HG02759 (cell line): ENCODE results near the gene PRTN3.
"Not testable (repeated sequence)": the region's sequence is repeated elsewhere in the genome, so short reads cannot be mapped to it uniquely, and the experiment has no call there.

Source experiments
- ATAC-seq: cut with Tn5 transposase; IDR thresholded peaks from one replicate; pipeline ENCODE4 v1.9.1; 2021; ENCODE audit warnings: mild to moderate bottlenecking, moderate library complexity; ENCODE audit not compliant: unreplicated experiment

Gene PRTN3

GRCh38 chr19:843836-844545 lies 3.2 kb downstream of the PRTN3 start:
- no peak for ATAC-seq

- no peak for ATAC-seq
These were observed 3.8 kb downstream of the PRTN3 start for GRCh38 chr19:844546-844971.

GRCh38 chr19:845707-846521 lies 5.1 kb downstream of the PRTN3 start:
- no peak for ATAC-seq

DNA sequence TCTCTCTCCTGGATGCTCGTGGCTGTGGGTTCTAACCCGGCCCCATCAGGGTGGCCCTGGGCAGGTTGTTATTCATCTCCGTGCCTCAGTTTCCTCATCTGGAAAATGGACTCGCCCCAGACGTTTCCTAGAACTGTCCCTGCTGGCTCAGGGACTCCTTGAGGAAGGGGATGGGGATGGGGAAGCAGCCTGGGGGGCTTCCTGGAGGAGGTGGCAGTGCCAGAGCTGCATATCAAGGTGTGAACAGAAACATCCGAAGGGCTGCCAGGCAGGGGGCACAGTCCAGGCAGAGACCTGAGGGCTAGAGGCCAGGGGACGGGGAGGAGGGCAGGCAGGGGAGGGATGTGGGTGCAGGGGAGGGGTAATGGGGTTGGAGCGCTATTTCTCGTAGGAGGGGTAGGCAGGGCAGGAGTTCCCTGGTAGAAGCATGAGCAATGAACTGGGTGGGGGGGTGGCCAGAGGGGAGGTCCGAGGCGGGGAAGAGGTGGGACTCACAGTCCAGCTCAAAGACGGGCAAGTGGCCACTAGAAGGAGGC lies 7.7 kb downstream of the PRTN3 start:
- no peak for ATAC-seq

DNA sequence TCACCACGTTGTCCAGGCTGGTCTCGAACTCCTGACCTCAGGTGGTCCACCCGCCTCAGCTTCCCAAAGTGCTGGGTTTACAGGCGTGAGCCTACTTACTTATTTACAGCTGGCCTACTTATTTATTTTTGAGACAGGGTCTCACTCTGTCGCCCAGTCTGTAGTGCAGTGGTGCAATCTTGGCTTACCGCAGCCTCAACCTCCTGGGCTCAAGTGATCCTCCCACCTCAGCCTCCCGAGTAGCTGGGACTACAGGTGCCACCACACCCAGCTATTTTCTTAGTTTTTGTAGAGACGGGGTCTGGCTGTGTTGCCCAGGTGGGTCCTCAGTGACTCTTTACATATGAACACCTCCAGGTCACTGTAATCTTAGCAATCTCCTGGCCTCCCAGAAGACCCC lies 8.4 kb downstream of the PRTN3 start:
- ATAC-seq = not testable (repeated sequence)

GRCh38 chr19:850221-850978 lies 9.6 kb downstream of the PRTN3 start:
- no peak for ATAC-seq

DNA sequence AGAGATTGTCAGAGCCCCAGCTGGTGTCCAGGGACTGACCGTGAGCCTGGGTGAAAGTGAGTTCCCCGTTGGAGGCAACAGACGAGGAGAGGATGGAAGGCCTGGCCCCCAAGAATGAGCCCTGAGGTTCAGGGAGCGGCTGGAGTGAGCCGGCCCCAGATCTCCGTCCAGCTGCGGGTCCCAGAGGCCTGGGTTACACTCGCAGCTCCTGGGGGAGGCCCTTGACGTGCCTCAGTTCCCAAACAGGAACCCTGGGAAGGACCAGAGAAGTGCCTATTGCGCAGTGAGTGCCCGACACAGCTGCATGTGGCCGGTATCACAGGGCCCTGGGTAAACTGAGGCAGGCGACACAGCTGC lies 10.2 kb downstream of the PRTN3 start:
- no peak for ATAC-seq

- ATAC-seq = no peak
These were observed 11.6 kb downstream of the PRTN3 start, which contains the start of gene ELANE for GRCh38 chr19:852136-853013. Gene ELANE (plus strand): TSS chr19:852303. CDS start chr19:852329, 26 bp downstream.

GRCh38 chr19:853014-853585 lies 12.3 kb downstream of the PRTN3 start:
- no peak for ATAC-seq

DNA sequence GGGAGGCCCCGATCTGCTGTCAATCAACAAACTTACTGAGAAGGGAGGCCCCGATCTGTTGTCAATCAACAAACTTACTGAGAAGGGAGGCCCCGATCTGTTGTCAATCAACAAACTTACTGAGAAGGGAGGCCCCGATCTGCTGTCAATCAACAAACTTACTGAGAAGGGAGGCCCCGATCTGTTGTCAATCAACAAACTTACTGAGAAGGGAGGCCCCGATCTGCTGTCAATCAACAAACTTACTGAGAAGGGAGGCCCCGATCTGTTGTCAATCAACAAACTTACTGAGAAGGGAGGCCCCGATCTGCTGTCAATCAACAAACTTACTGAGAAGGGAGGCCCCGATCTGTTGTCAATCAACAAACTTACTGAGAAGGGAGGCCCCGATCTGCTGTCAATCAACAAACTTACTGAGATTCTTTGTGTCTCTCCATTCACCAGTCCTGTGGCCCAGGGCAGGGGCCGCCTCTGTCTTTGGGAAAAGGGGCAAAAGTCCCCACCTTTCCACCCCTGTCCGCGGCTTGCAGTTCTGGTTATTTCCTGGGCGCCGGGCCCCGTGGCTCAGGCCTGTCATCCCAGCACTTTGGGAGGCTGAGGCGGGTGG lies 12.9 kb downstream of the PRTN3 start:
- not testable (repeated sequence) for ATAC-seq

DNA sequence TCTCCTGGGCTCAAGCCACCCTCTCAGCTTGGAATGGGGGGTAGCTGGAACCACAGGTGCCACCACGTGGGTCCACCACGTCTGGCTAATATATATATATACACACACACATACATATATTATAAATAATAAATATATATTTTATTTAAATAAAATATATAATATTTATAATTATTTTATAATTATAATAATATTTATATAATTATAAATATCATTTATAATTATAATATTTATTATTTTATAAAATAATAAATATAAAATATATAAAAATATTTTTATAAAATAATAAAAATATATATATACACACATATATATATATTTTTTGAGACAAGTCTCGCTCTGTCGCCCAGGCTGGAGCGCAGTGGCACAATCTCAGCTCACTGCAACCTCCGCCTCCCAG lies 13.8 kb downstream of the PRTN3 start:
- no peak for ATAC-seq

GRCh38 chr19:855142-855541 lies 14.3 kb downstream of the PRTN3 start:
- no peak for ATAC-seq

DNA sequence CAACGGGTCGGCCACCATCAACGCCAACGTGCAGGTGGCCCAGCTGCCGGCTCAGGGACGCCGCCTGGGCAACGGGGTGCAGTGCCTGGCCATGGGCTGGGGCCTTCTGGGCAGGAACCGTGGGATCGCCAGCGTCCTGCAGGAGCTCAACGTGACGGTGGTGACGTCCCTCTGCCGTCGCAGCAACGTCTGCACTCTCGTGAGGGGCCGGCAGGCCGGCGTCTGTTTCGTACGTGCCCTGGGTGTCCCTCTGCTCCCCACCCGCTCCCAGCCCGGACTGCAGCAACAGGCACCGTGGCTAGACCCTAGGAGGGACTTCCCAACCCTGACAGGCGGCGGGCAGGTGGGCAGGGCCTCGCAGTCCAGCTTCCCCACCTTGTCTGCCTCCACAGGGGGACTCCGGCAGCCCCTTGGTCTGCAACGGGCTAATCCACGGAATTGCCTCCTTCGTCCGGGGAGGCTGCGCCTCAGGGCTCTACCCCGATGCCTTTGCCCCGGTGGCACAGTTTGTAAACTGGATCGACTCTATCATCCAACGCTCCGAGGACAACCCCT lies 14.8 kb downstream of the PRTN3 start:
- no peak for ATAC-seq

DNA sequence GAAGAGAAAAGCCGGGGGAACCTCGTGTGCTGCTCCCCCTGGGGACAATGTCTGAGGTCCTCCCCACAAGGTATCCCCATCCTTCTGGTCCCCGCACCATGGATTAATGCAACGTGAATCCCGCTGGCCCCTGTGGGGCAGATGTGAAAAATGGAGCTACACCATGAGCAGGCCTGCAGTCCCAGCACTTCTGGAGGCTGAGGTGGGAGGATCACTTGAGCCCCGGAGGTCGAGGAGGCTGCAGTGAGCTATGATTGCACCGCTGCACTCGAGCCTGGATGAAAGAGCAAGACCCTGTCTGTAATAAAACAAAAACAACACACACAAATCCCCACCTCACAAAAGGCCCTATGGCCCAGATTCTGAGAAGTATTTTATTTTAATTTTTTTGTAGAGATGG lies 17.5 kb downstream of the PRTN3 start:
- no peak for ATAC-seq

GRCh38 chr19:858868-859843 lies 18.4 kb downstream of the PRTN3 start, which contains the start of gene CFD:
Gene CFD (plus strand): TSS chr19:859664. CDS start chr19:859690, 26 bp downstream.
- no peak for ATAC-seq

DNA sequence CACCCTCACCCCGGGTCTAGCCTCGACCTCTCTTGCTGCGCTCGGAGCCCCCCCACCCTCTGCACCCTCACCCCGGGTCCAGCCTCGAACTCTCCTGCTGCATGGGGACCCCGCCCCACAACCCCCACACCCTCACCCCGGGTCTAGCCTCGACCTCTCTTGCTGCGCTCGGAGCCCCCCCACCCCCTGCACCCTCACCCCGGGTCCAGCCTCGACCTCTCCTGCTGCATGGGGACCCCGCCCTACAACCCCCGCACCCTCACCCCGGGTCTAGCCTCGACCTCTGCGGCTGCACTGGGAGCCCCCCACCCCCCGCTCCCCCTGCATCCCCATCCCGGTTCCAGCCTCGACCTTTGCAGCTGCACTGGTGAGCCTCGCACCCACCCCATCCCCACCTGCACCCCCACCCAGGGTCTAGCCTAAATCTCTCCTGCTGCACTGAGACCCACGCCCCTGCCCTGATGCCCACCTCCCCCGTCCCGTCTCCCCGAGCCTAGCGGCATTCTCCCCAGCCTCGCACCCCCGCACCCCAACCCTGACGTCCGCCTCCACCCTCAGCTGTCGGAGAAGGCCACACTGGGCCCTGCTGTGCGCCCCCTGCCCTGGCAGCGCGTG lies 20.4 kb downstream of the PRTN3 start:
- no peak for ATAC-seq

DNA sequence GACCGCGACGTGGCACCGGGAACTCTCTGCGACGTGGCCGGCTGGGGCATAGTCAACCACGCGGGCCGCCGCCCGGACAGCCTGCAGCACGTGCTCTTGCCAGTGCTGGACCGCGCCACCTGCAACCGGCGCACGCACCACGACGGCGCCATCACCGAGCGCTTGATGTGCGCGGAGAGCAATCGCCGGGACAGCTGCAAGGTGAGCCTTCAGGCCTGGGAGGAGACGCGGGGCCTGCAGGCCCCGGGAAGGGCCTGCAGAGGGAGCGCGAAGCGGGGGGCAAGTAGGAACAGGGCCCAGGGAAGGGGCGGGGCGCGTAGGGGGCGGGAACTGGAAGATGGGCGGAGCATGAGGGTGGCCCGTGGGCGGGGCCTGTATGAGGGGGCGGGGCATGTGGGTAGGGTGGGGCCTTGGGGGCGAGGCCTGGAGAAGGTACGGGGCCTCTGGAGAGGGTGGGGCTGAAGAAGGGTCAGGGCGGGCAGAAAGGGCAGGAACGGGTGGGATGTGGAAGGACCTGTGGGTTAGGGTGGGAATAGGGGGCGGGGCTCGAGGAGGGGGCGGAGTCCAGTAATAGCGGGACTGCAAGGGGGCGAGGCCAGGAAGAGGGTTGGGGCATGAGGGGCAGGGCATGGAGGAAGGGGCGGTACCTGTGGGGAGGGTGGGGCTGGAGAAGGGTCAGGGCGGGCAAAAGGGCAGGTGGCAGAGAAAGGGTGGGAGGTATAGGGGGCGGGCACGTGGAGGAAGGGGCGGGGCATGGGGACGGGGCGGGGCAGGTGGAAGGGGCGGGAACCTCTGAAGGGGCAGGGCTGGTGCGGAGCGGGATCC lies 21.2 kb downstream of the PRTN3 start:
- no peak for ATAC-seq
